HCT116 (cell line): ENCODE data around the gene LILRB3. TPM values are rescaled to one million over a fixed set of nuclear protein-coding genes. Genes with fewer than 3 reads are reported as not detected.
"Not testable (repeated sequence)": the region's sequence is repeated elsewhere in the genome, so short reads cannot be mapped to it uniquely, and the experiment has no call there.

ENCODE experiments used
- ATAC-seq: fragments of 200-7000 bp; cut with Tn5 transposase; 2 replicates; pipeline ENCODE4 v1.9.1; 2020; ENCODE audit warnings: mild to moderate bottlenecking, moderate library complexity
- BruUV-seq: library from RNA; stranded (reverse); fragments of 400-500 nt; replicated peaks from 2 replicates; lab custom pipeline; 2021; lab: Mats Ljungman, UMichigan
- CTCF ChIA-PET: fragments of 300-600 bp; sonication (Branson Sonifier 250); formaldehyde crosslinking; loops from one replicate; lab custom pipeline; 2021; ENCODE audit warnings: antibody characterized with exemption; lab: Charles Lee
- POLR2A ChIA-PET: fragments of 300-600, 350-600 bp; sonication (Branson Sonifier 250); formaldehyde crosslinking; loops from one replicate; lab custom pipeline; 2021; ENCODE audit warnings: antibody characterized with exemption; lab: Charles Lee
- RAD21 ChIA-PET, 2 experiments: fragments of 300-600 bp; sonication (Branson Sonifier 250); formaldehyde crosslinking; loops; one replicate each; lab custom pipeline; 2023; ENCODE audit warnings: low total read pairs in 2 of 2; ENCODE audit not compliant: uncharacterized antibody in 2 of 2, unreplicated experiment in 2 of 2, low non-redundant PET in 1 of 2; lab: Charles Lee
- DNase-seq: peaks from one replicate; pipeline ENCODE4 v3.0.0-alpha.2; 2010; ENCODE audit warnings: low read depth, low spot score
- H2AFZ ChIP-seq: fragments of 200-600 bp; shearing (Covaris generic), sonication (generic); 2 replicates; pipeline ENCODE4 v1.6.1; 2017; ENCODE audit warnings: low read depth, mixed run types, mixed read lengths, antibody characterized with exemption, low read length; ENCODE audit not compliant: poor library complexity, severe bottlenecking
- H3K27ac ChIP-seq: 2 replicates; pipeline ENCODE4 v1.5.1; 2012; ENCODE audit warnings: low read depth, low read length
- H3K27me3 ChIP-seq: fragments of 200-600 bp; sonication (generic); 2 replicates; pipeline ENCODE4 v1.6.1; 2016; ENCODE audit warnings: mixed run types, low read length, mixed read lengths; ENCODE audit not compliant: insufficient read depth
- H3K36me3 ChIP-seq, 2 experiments: fragments of 200-500 bp in 1 of 2; fragments of 200-600 bp in 1 of 2; sonication (Bioruptor generic) in 1 of 2; sonication (generic) in 1 of 2; 2 replicates each; pipeline versions ENCODE4 v1.5.1 to v1.6.1; 2014 to 2016; ENCODE audit warnings: low read length in 2 of 2, inconsistent platforms in 1 of 2, mixed read lengths in 1 of 2, mixed run types in 1 of 2; ENCODE audit not compliant: insufficient read depth in 2 of 2, control insufficient read depth in 1 of 2
- H3K4me1 ChIP-seq, 2 experiments: fragments of 200-600 bp in 1 of 2; sonication (generic) in 1 of 2; 2 replicates each; pipeline versions ENCODE4 v1.5.1 to v1.6.1; 2012 to 2017; ENCODE audit warnings: low read length in 2 of 2, inconsistent platforms in 1 of 2, mild to moderate bottlenecking in 1 of 2, mixed read lengths in 1 of 2, mixed run types in 1 of 2, moderate library complexity in 1 of 2; ENCODE audit not compliant: insufficient read depth in 2 of 2, control insufficient read depth in 1 of 2
- H3K4me2 ChIP-seq: fragments of 200-600 bp; sonication (generic); 2 replicates; pipeline ENCODE4 v1.6.1; 2017; ENCODE audit warnings: mixed run types, low read length, mixed read lengths
- H3K4me3 ChIP-seq, 2 experiments: fragments of 200-600 bp in 1 of 2; sonication (generic) in 1 of 2; replicated peaks in 1 of 2; 2 replicates each; pipeline ENCODE4 v1.5.1; 2011 to 2016; ENCODE audit warnings: low read length in 2 of 2, control low read depth in 1 of 2, low read depth in 1 of 2, mild to moderate bottlenecking in 1 of 2, mixed read lengths in 1 of 2, mixed run types in 1 of 2
- H3K79me2 ChIP-seq: fragments of 200-600 bp; sonication (generic); 2 replicates; pipeline ENCODE4 v1.6.1; 2017; ENCODE audit warnings: mild to moderate bottlenecking, mixed run types, low read length, moderate library complexity, mixed read lengths; ENCODE audit not compliant: insufficient read depth
- H3K9ac ChIP-seq: fragments of 200-600 bp; sonication (generic); 2 replicates; pipeline ENCODE4 v1.6.1; 2016; ENCODE audit warnings: low read length, mixed read lengths
- H3K9me2 ChIP-seq: fragments of 200-600 bp; sonication (generic), shearing (Covaris generic); 2 replicates; pipeline ENCODE4 v1.6.1; 2017; ENCODE audit warnings: mixed run types, mild to moderate bottlenecking, moderate library complexity; ENCODE audit not compliant: insufficient read depth
- H3K9me3 ChIP-seq, 2 experiments: fragments of 200-500 bp in 1 of 2; fragments of 200-600 bp in 1 of 2; sonication (Bioruptor generic) in 1 of 2; sonication (generic) in 1 of 2; 2 replicates each; pipeline ENCODE4 v1.6.1; 2014 to 2017; ENCODE audit warnings: low read length in 2 of 2, mixed read lengths in 2 of 2, inconsistent platforms in 1 of 2, low read depth in 1 of 2, mild to moderate bottlenecking in 1 of 2, mixed run types in 1 of 2, moderate library complexity in 1 of 2; ENCODE audit not compliant: control insufficient read depth in 1 of 2, insufficient read depth in 1 of 2
- H4K20me1 ChIP-seq: fragments of 200-600 bp; sonication (generic), shearing (Covaris generic); 2 replicates; pipeline ENCODE4 v1.6.1; 2017; ENCODE audit warnings: mixed run types, mild to moderate bottlenecking, moderate library complexity; ENCODE audit not compliant: insufficient read depth
- CBX3 ChIP-seq: IDR thresholded peaks from 2 replicates; pipeline ENCODE4 v1.6.1; 2012; ENCODE audit warnings: low read depth
- EGR1 ChIP-seq: IDR thresholded peaks from 2 replicates; pipeline ENCODE4 v1.6.1; 2012; ENCODE audit warnings: low read depth
- POLR2AphosphoS5 ChIP-seq: IDR thresholded peaks from 2 replicates; pipeline ENCODE4 v1.6.1; 2011; ENCODE audit warnings: mild to moderate bottlenecking, low read depth, low read length, moderate library complexity
- RAD21 ChIP-seq: IDR thresholded peaks from 2 replicates; pipeline ENCODE4 v1.6.1; 2012; ENCODE audit warnings: low read depth, mild to moderate bottlenecking
- TCF7L2 ChIP-seq: IDR thresholded peaks from 2 replicates; pipeline ENCODE4 v1.7.0; 2011; ENCODE audit warnings: borderline replicate concordance, inconsistent platforms; ENCODE audit not compliant: insufficient read depth, insufficient read length; ENCODE audit errors: extremely low read depth
- YY1 ChIP-seq: IDR thresholded peaks from 2 replicates; pipeline ENCODE4 v1.6.1; 2011; ENCODE audit warnings: low read length, low read depth, moderate library complexity, mild to moderate bottlenecking; ENCODE audit not compliant: insufficient replicate concordance; ENCODE audit errors: extremely low read depth
- ZFX ChIP-seq: fragments of 450-650 bp; IDR thresholded peaks from 2 replicates; pipeline ENCODE4 v1.6.1; 2017
- ZNF274 ChIP-seq: fragments of 200-500 bp; sonication (Bioruptor generic); IDR thresholded peaks from 2 replicates; pipeline ENCODE4 v1.6.1; 2014; ENCODE audit warnings: mild to moderate bottlenecking, low read depth, low read length, inconsistent platforms
- intact Hi-C: fragments of 100-400 bp; cut with micrococcal nuclease; formaldehyde crosslinking; loops from 2 replicates; pipeline ENCODE4 v1.10.0; 2022
- total RNA-seq: library from RNA; stranded (reverse); gene quantifications from one replicate; pipeline ENCODE4 v1.2.1, GENCODE V29; 2021; ENCODE audit not compliant: unreplicated experiment
- TF ChIP-seq, protein P1 (sequence below): IDR thresholded peaks from 2 replicates; pipeline ENCODE4 v1.6.1; 2012

LILRB3 gene
- total RNA-seq, 1 experiment from 2014 or later, result 0.12 TPM

DNA sequence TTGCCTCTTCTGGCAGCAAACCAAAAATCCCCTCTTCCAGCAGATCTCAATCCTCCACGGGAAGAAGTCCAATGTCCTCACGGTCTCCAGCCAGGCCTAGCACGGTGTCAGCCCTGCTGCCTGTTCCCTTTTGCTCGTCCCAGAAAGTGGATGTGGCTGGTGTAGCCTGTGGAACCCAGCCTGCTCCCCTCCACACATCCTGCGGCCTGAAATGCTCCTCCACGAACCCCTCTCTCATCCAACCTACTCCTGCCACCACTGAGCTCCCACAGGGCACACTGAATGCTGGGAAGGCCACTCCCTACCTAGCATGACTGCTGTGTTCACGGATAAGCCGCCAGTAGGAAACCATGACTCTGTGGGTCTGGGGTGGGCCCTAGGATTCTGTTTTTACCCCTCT is 36.5 kb downstream of the LILRB3 start:
- CTCF ChIA-PET, result no interaction called here
- DNase-seq, result no peak

DNA sequence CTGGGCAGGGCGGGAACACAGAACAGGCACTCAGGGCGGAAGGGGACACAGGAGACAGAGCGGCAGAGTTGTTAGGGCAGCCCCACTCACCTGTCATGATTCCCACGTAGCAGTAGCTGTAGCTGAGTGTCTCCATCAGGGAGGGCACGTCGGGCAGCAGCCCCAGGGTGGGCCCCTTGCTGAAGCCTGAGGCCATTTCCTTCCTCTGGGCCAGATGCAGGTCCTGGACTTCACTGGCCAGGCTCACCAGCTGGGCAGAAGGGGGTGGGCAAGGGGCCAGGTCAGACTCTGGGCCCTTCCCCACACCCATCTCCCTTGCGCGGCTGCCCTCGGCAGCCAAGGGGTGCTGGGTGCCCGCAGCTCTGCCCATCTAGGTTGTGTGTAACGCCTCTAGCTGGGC is 39.4 kb downstream of the LILRB3 start:
- BruUV-seq, result no TSS peak
- no peak overlapping the region for H3K9ac ChIP-seq
- H3K9me2 ChIP-seq, result no peaks in the 10 kb centered on the region
- H3K36me3 ChIP-seq, result peaks cover 6 to 26% of the 10 kb centered on the region in 2 experiments
- no peaks in the 10 kb centered on the region for H3K9me3 ChIP-seq
- peaks cover 5 to 13% of the 10 kb centered on the region in 2 experiments; a peak in 3 of 4 replicates for H3K4me1 ChIP-seq
- TF ChIP-seq CBX3, result no peak
- TF ChIP-seq ZNF274, result no peak
- no peak for TF ChIP-seq EGR1
- 0 out of 2 replicates have a peak, but pooled peaks have one; percentile 17 for TF ChIP-seq POLR2AphosphoS5
- TF ChIP-seq, protein P1, sequence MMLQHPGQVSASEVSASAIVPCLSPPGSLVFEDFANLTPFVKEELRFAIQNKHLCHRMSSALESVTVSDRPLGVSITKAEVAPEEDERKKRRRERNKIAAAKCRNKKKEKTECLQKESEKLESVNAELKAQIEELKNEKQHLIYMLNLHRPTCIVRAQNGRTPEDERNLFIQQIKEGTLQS, result no peak
- no peak for TF ChIP-seq ZFX
- no peak for TF ChIP-seq TCF7L2
- TF ChIP-seq RAD21, result no peak
- H3K27ac ChIP-seq, result no peak overlapping the region
- no peak overlapping the region for H2AFZ ChIP-seq
- no peak overlapping the region for H3K4me3 ChIP-seq
- intact Hi-C loops, result no loop called here
- CTCF ChIA-PET, result no interaction called here
- H3K4me2 ChIP-seq, result no peak overlapping the region
- RAD21 ChIA-PET, result no interaction called here
- peaks cover 13% of the 10 kb centered on the region for H3K79me2 ChIP-seq
- no peaks in the 10 kb centered on the region for H3K27me3 ChIP-seq
- no peaks in the 10 kb centered on the region for H4K20me1 ChIP-seq
- POLR2A ChIA-PET, result no interaction called here
- DNase-seq, result no peak
- no peak for ATAC-seq

More for the DNA sequence above, 36.5 kb downstream of the LILRB3 start:
- Histone ChIP-seq H3K9me3 (no peaks in the 10 kb centered on the region), H3K4me3 (no peak overlapping the region), H3K36me3 (peaks cover 3 to 16% of the 10 kb centered on the region in 2 experiments), H2AFZ (no peak overlapping the region), H3K9ac (no peak overlapping the region), H3K9me2 (no peaks in the 10 kb centered on the region), H3K27me3 (no peaks in the 10 kb centered on the region), H4K20me1 (no peaks in the 10 kb centered on the region), H3K79me2 (peaks cover 19% of the 10 kb centered on the region), H3K4me1 (peaks cover 5 to 13% of the 10 kb centered on the region in 2 experiments; a peak in 3 of 4 replicates), H3K4me2 (no peak overlapping the region), H3K27ac (no peak overlapping the region)
- BruUV-seq, result no TSS peak
- RAD21 ChIA-PET, result no interaction called here
- POLR2A ChIA-PET, result interaction anchor here (1.3 to 7.0 kb wide), 2 partner anchors 13 to 15 kb away, joined by 3 to 126 read pairs; partner anchors contain the start of gene RPS9
- no peak for TF ChIP-seq YY1
- no peak for TF ChIP-seq CBX3
- ATAC-seq, result no peak
- intact Hi-C loops, result no loop called here

DNA sequence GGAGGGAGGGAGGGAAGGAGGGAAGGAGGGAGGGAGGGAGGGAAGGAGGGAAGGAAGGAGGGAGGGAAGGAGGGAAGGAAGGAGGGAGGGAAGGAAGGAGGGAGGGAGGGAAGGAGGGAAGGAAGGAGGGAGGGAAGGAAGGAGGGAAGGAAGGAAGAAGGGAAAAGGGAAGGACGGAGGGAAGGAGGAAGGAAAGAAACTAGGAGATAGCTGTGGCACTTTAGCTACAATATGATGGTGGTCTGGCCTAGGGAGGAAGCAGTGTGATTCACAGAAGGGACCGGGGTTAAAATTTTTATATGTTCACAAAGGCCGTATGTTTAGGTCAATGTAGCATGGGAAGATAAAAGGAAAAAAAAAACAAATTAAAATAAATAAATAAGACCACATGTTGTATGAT is 40.9 kb downstream of the LILRB3 start:
- H3K36me3 ChIP-seq, result peaks cover 9 to 31% of the 10 kb centered on the region in 2 experiments
- ATAC-seq, CTCF ChIA-PET, DNase-seq, BruUV-seq, intact Hi-C loops, H3K9ac ChIP-seq, POLR2A ChIA-PET, H3K4me1 ChIP-seq, H3K27me3 ChIP-seq, H4K20me1 ChIP-seq, H3K4me2 ChIP-seq, H2AFZ ChIP-seq, RAD21 ChIA-PET, H3K9me3 ChIP-seq, H3K9me2 ChIP-seq, H3K27ac ChIP-seq, H3K79me2 ChIP-seq, H3K4me3 ChIP-seq: not testable (repeated sequence)
